Esophagus squamous epithelium (tissue), 4 donors: ENCODE data around the gene CSMD2.

Experiments used
- CTCF ChIP-seq, 6 experiments: fragments of 450-650 bp in 4 of 6; fragments of 200-600 bp in 2 of 6; sonication (generic) in 2 of 6; IDR thresholded peaks; one replicate each; pipeline ENCODE4 v1.5.1; 2016 to 2019; ENCODE audit warnings: antibody characterized with exemption in 6 of 6, mild to moderate bottlenecking in 4 of 6, moderate library complexity in 4 of 6
- POLR2A ChIP-seq, 4 donors: fragments of 450-650 bp; IDR thresholded peaks; one replicate each; pipeline ENCODE4 v1.6.1; 2017; ENCODE audit warnings: antibody characterized with exemption in 4 of 4, mild to moderate bottlenecking in 4 of 4, moderate library complexity in 3 of 4

GRCh38 chr1:33535334-33535733, 629.7 kb downstream of the CSMD2 start:
- TF ChIP-seq CTCF (IDR thresholded peaks at IDR 0.05) (no peak), POLR2A (IDR thresholded peaks at IDR 0.05) (no peak)
